GM21367 (cell line): ENCODE results near the gene MSI2.
"Not testable (repeated sequence)": the region's sequence is repeated elsewhere in the genome, so short reads cannot be mapped to it uniquely, and the experiment has no call there.

Experiments used
- ATAC-seq: cut with Tn5 transposase; IDR thresholded peaks from one replicate; pipeline ENCODE4 v1.9.1; 2021; ENCODE audit not compliant: unreplicated experiment

Gene MSI2

GRCh38 chr17:57288773-57289121, 32.4 kb downstream of the MSI2 start:
- ATAC-seq = no peak

- ATAC-seq = no peak
Observed at GRCh38 chr17:57289130-57289529, 32.8 kb downstream of the MSI2 start.

DNA sequence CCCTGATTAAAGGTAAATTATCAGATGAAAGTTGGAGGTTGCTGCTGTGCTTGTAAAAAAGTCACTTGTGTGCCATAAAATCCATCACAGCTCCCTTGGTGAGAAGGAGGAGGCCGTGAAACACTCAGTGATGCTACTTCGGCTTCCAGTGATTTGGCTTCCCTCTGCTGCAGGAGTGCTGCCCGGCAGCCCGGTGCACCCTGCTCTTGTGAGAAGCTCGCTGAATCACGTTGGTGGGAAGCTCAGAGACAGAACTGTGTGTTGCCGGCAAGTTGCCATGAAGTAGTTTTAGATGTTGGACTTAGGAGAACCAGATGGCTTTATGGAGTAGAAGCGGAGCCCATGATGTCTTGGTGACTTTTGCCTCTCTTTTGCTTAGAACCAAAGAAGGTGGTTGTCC, 33.3 kb downstream of the MSI2 start:
- ATAC-seq = no peak

GRCh38 chr17:57290981-57291380, 34.7 kb downstream of the MSI2 start:
- ATAC-seq = no peak

DNA sequence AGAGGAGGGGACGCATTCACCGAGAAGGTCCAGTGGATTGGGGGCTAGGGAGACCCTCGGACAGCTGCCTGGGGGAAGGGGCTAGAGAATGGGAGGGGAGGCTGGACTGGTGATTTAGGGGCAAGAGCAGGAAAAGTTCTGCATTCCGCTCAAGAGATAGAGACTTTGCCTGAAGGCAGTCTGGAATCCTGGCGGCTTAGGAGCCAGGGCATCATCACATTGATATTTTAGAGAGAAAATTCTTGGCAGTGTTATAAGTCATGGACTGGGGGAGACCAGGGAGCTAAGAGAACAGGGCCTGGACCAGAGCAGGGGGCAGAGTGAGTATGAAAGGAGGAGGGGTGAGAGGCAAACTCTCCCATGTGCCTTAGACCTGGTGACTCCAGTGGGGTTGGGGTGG, 35.8 kb downstream of the MSI2 start:
- no peak for ATAC-seq

- no peak for ATAC-seq
Observed at GRCh38 chr17:57293077-57293476, 36.8 kb downstream of the MSI2 start.

DNA sequence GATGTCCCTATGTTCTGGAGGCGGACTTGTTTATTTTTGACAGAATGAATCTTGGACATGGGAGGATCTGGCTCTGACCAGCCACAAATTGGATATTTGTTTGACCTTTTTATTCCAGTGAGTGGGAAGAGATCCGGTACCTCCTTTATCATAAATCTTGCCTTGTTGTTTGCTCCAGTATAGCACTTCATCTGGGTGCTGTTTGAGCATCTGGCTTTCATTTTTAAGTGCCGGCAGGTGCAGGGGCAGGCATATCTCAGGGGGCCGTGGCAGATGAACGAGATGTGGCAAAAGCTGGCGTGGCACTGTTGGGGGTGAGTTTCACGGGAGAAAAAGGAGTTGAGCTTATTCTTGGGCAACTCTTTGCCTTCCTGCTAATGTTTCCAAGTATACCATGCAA, 37.8 kb downstream of the MSI2 start:
- no peak for ATAC-seq

DNA sequence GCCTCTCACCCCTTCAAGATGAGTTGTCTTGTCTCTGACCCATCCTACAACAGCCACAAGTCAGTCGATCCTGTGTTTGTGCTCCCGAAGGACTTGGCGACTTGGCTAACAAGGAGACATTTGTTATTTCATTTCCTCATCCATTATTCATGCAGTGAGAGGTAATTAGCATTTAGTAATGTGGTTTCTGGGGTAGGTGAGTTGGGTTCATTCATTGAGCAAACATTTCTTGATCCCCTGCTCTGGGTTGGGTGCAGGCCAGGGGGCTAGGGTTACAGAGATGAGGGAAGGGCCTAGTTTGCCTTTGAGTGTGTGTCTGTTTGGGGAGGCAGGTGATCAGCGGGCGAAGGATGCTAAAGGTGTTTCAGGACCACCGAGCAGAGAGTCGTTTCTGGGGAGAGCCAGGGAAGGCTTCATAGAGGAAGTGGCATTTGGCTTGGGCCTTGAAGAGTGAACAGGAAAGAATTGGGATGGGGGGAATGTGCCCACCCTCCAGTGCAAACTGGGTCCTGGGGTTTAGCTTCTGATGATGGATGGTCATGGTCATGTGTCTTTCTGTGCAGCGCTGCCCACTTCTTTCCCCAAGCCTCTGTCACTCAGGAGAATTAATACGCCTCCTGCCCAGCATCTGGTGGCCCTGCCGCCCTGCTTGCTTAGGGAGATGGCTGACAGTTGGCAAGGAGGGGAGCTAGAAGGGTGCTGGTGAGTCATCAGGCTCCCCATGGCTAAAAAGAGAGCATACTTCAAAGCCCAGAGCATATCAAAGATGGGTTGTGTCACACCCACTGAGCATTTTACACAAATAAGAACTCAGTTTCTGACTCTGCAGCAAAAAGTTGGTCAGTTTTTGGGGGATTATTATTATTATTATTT, 38.5 kb downstream of the MSI2 start:
- ATAC-seq = no peak

- no peak for ATAC-seq
Observed at GRCh38 chr17:57295526-57296023, 39.3 kb downstream of the MSI2 start.

DNA sequence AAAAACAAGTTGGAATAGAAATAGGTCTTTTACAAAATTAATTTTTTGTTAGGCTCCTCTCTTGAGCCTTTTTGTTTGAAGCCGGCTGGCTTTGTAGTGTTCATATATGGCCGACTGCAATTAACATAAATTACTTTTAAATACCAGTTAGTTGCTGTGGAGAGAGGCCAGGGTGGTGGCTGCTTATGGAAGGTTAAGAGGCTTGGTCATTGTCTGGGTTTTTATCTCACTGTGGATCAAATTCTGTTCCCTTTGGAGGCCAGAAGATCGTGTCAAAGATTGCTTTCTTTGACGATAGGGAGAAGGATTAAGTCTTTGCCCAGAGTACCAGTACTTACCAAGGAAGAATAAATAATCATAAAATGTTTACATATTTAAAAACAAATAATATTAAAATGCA, 39.9 kb downstream of the MSI2 start:
- ATAC-seq = no peak

DNA sequence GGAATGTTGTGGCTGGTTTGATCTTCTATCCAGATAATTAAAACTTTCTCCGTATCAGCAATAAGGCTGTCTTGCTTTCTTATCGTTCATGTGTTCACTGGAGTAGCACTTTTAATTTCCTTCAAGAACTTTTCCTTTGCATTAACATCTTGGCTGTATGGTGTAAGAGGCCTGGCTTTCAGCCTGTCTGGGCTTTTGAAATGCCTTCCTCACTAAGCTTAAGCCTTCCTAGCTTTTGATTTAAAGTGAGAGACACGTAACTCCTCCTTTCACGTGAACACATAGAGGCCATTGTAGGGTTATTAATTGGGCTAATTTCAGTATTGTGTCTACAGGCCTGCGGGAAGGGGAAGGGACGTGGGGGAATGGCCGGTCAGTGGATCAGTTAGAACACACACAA, 42.9 kb downstream of the MSI2 start:
- ATAC-seq = no peak

GRCh38 chr17:57300592-57300991, 44.3 kb downstream of the MSI2 start:
- ATAC-seq = not testable (repeated sequence)

DNA sequence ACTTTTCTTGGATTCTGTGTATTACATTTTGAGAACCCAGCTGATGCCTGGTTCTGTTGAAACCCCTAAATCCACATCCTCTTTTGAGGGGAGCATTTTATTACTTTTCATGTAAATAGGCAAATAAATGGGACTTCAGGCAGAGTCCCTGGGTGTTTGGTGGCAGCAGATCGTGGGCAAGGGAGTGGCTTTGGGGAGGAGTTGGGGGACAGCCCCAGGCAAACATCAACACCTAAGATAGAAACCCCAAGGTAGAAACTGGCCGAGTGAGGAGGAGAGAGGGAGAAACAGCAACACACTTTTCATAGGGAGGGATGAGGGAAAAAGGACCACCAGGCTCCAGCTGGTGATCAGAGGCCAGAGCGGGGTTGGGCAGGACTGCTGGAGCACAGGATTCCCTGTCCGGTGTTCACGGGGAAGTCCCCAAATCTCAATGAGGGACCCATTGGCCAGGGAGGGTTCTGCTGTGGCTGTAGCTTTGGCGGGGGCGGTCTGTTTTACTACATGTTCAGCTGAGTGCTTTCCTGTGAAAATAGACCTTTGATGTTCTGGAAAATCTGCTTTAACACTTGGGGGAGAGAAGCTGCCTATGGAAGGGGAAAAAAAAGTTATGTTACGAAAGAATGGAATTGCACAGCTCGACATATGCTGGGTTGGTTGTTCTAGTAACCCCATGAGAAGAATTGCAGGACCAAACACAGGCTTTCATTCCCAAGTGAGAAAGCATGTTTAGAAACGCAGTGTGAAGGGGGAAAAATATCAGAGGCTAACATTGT, 46.6 kb downstream of the MSI2 start:
- no peak for ATAC-seq

GRCh38 chr17:57305144-57305728, 48.9 kb downstream of the MSI2 start:
- no peak for ATAC-seq

GRCh38 chr17:57305908-57306504, 49.7 kb downstream of the MSI2 start:
- no peak for ATAC-seq

GRCh38 chr17:57308543-57309186, 52.3 kb downstream of the MSI2 start:
- ATAC-seq = no peak

DNA sequence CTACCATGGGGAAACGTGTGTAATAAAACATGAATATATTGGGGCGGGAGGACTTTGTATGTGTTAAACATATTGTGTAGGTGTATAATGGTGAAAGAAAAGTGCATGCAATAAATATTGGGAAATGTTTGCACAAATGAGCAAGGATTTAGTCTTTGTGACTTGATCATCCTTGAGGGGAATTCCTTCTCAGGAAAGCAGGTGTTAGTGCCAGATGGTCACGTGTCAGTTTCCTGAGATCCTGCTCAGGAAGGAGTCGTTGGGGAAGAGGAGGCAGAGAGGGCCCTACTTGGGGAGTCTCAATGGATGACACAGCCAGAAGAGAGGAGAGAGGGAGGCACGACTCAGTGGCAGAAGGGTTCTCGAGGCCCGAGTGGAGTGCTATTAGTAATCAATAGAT, 53.2 kb downstream of the MSI2 start:
- ATAC-seq = no peak

- no peak for ATAC-seq
Observed at GRCh38 chr17:57311281-57312216, 55.2 kb downstream of the MSI2 start.

DNA sequence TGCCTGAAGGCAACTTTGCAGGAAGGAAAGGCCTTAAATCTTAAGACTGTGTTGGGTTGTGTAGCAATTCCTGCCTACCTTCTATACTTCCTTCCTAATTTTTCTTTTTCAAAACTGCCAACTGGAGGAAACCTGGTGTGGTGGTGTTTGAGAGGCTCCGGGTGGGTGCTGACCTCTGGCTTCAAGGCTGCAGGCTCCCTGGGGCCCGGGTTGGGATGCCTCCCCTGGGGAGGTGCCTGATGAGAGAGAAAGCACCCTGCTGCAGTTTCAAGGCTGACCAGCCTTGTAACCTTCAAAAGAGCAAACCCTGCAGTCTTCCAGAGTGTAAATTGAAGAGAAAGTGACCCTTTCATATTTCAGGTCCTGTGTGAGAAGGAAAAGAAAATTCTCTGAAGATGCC, 55.9 kb downstream of the MSI2 start:
- no peak for ATAC-seq
